PC-9 (cell line): Measurements from ENCODE around the gene NFATC1. TPM values are rescaled to one million over a fixed set of nuclear protein-coding genes. Genes with fewer than 3 reads are reported as not detected.
A peak's percentile ranks its signal among the peaks of the same experiment; 100 is the strongest.

ENCODE experiments used
- BruUV-seq: library from RNA; stranded (reverse); fragments of 400-500 nt; replicated peaks from 2 replicates; lab custom pipeline; 2021; lab: Mats Ljungman, UMichigan
- CTCF ChIA-PET: fragments of 300-600 bp; sonication (Branson Sonifier 250); formaldehyde crosslinking; loops from one replicate; lab custom pipeline; 2022; ENCODE audit warnings: antibody characterized with exemption; lab: Charles Lee
- POLR2A ChIA-PET: fragments of 300-600 bp; sonication (Branson Sonifier 250); formaldehyde crosslinking; loops from one replicate; lab custom pipeline; 2022; ENCODE audit warnings: antibody characterized with exemption; ENCODE audit not compliant: unreplicated experiment; lab: Charles Lee
- DNase-seq, 2 experiments: peaks; one replicate each; pipeline versions ENCODE4 v3.0.0 to v3.0.0-alpha.2; 2015 to 2022; ENCODE audit warnings: mixed read lengths in 1 of 2
- H2AFZ ChIP-seq: fragments of 200-600 bp; sonication (generic); 2 replicates; pipeline ENCODE4 v1.8.1; 2017; ENCODE audit warnings: antibody characterized with exemption
- H3F3A ChIP-seq: fragments of 200-600 bp; sonication (generic); 2 replicates; pipeline ENCODE4 v1.8.1; 2017; ENCODE audit warnings: antibody characterized with exemption, mild to moderate bottlenecking, low read depth; ENCODE audit not compliant: insufficient read depth
- H3K27ac ChIP-seq: fragments of 200-600 bp; sonication (generic); 2 replicates; pipeline ENCODE4 v1.6.1; 2016; ENCODE audit warnings: mixed run types
- H3K27me3 ChIP-seq: fragments of 200-600 bp; sonication (generic); 2 replicates; pipeline ENCODE4 v1.6.1; 2016; ENCODE audit warnings: low read depth, mixed run types; ENCODE audit not compliant: insufficient read depth
- H3K36me3 ChIP-seq: fragments of 200-600 bp; sonication (generic); 2 replicates; pipeline ENCODE4 v1.6.1; 2016; ENCODE audit warnings: low read depth, mixed run types
- H3K4me1 ChIP-seq: fragments of 200-600 bp; sonication (generic); replicated peaks from 2 replicates; pipeline ENCODE4 v1.6.1; 2016; ENCODE audit warnings: mixed run types; ENCODE audit not compliant: insufficient read depth
- H3K4me2 ChIP-seq: fragments of 200-600 bp; sonication (generic); 2 replicates; pipeline ENCODE4 v1.6.1; 2017; ENCODE audit warnings: mixed run types
- H3K4me3 ChIP-seq: fragments of 200-600 bp; sonication (generic); 2 replicates; pipeline ENCODE4 v1.6.1; 2016; ENCODE audit warnings: mixed run types
- H3K79me2 ChIP-seq: fragments of 200-600 bp; sonication (generic); 2 replicates; pipeline ENCODE4 v1.6.1; 2017; ENCODE audit warnings: low read depth, mixed run types
- H3K9me2 ChIP-seq: fragments of 200-600 bp; sonication (generic); 2 replicates; pipeline ENCODE4 v1.8.1; 2017; ENCODE audit warnings: mild to moderate bottlenecking; ENCODE audit not compliant: insufficient read depth
- H3K9me3 ChIP-seq: fragments of 200-600 bp; sonication (generic); 2 replicates; pipeline ENCODE4 v1.8.1; 2016; ENCODE audit warnings: low read depth; ENCODE audit not compliant: insufficient read depth
- H4K20me1 ChIP-seq: fragments of 200-600 bp; sonication (generic); 2 replicates; pipeline ENCODE4 v1.8.1; 2017; ENCODE audit not compliant: insufficient read depth
- CTCF ChIP-seq: fragments of 200-600 bp; sonication (generic); conservative IDR thresholded peaks from 2 replicates; pipeline ENCODE4 v1.6.1; 2017; ENCODE audit warnings: mixed run types, antibody characterized with exemption, mild to moderate bottlenecking, moderate library complexity
- EZH2 ChIP-seq: fragments of 200-600 bp; sonication (generic); IDR thresholded peaks from 2 replicates; pipeline ENCODE4 v1.8.0; 2017; ENCODE audit warnings: antibody characterized with exemption, low read depth
- intact Hi-C: fragments of 100-400 bp; cut with micrococcal nuclease; formaldehyde crosslinking; loops from one replicate; pipeline ENCODE4 v1.10.0; 2022; ENCODE audit not compliant: unreplicated experiment
- total RNA-seq: library from RNA; stranded (reverse); gene quantifications from 2 replicates; pipeline ENCODE4 v1.2.3, GENCODE V29; 2021

The NFATC1 gene
- total RNA-seq, 1 experiment from 2014 or later, result 2.6 TPM

- no peaks in the 10 kb centered on the region; the same call in 1 of the 2 replicates for H4K20me1 ChIP-seq
- BruUV-seq, result no TSS peak
- H3K79me2 ChIP-seq, result no peaks in the 10 kb centered on the region
- H3K4me3 ChIP-seq, result no peak overlapping the region
- H3K4me1 ChIP-seq, result no peaks in the 10 kb centered on the region
- no peak for TF ChIP-seq CTCF
- no peak for TF ChIP-seq EZH2
- ChIA-PET POLR2A (no interaction called here), CTCF (no interaction called here)
- H3K9me2 ChIP-seq, result no peaks in the 10 kb centered on the region
- no peak for DNase-seq
- intact Hi-C loops, result no loop called here
- no peak overlapping the region for H3K27ac ChIP-seq
- H3K27me3 ChIP-seq, result peaks cover 10% of the 10 kb centered on the region; the same call in 1 of the 2 replicates
- H3K9me3 ChIP-seq, result no peaks in the 10 kb centered on the region
- no peaks in the 10 kb centered on the region for H3F3A ChIP-seq
- no peaks in the 10 kb centered on the region for H3K36me3 ChIP-seq
- no peak overlapping the region for H2AFZ ChIP-seq
- H3K4me2 ChIP-seq, result no peak overlapping the region
Observed at GRCh38 chr18:79377187-79377891, 18.4 kb upstream of the NFATC1 start.

GRCh38 chr18:79378536-79379250 is 17.0 kb upstream of the NFATC1 start:
- no peaks in the 10 kb centered on the region for H3K9me2 ChIP-seq
- no TSS peak for BruUV-seq
- no peak overlapping the region for H2AFZ ChIP-seq
- CTCF ChIA-PET, result no interaction called here
- TF ChIP-seq CTCF (peak; percentile 90), EZH2 (no peak)
- no peaks in the 10 kb centered on the region for H3K79me2 ChIP-seq
- H3K4me1 ChIP-seq, result no peaks in the 10 kb centered on the region
- no peaks in the 10 kb centered on the region for H3K36me3 ChIP-seq
- H3K4me3 ChIP-seq, result no peak overlapping the region
- H4K20me1 ChIP-seq, result no peaks in the 10 kb centered on the region; the same call in 1 of the 2 replicates
- peak in 1 of 2 experiments; percentile 70 for DNase-seq
- no peaks in the 10 kb centered on the region for H3K9me3 ChIP-seq
- no peaks in the 10 kb centered on the region for H3F3A ChIP-seq
- H3K27me3 ChIP-seq, result peaks cover 20% of the 10 kb centered on the region
- intact Hi-C loops, result loop anchor here (1.0 kb wide), 2 partner anchors 150 to 266 kb away; no protein-coding TSS in a partner anchor
- peak overlapping the region; percentile 29; the same call in 1 of the 2 replicates for H3K4me2 ChIP-seq
- no peak overlapping the region for H3K27ac ChIP-seq
- POLR2A ChIA-PET, result no interaction called here

- Histone ChIP-seq H3K9me2 (no peaks in the 10 kb centered on the region), H3K36me3 (no peaks in the 10 kb centered on the region), H4K20me1 (no peaks in the 10 kb centered on the region; the same call in 1 of the 2 replicates), H3K4me1 (no peaks in the 10 kb centered on the region), H3K4me2 (peak overlapping the region; percentile 29; the same call in 1 of the 2 replicates), H3K27me3 (peaks cover 26% of the 10 kb centered on the region), H2AFZ (no peak overlapping the region), H3K9me3 (no peaks in the 10 kb centered on the region), H3K4me3 (no peak overlapping the region), H3K27ac (no peak overlapping the region), H3F3A (no peaks in the 10 kb centered on the region), H3K79me2 (no peaks in the 10 kb centered on the region)
- TF ChIP-seq CTCF, result peak; percentile 20; the same call in 1 of the 2 replicates
- no peak for TF ChIP-seq EZH2
- DNase-seq, result no peak
- no TSS peak for BruUV-seq
- ChIA-PET POLR2A (interaction anchor here (0.6 kb wide), 1 partner anchor 464 kb away, joined by 3 read pairs; no protein-coding TSS in a partner anchor), CTCF (no interaction called here)
- intact Hi-C loops, result loop anchor here (1.0 kb wide), 2 partner anchors 149 to 265 kb away; no protein-coding TSS in a partner anchor
Observed at GRCh38 chr18:79379251-79379905, 16.4 kb upstream of the NFATC1 start.
